Kidney glomerular epithelial cell (primary cell): ENCODE results near the gene GPR137B.
"Not testable (repeated sequence)": the region's sequence is repeated elsewhere in the genome, so short reads cannot be mapped to it uniquely, and the experiment has no call there.

Experiments used
- DNase-seq: peaks from one replicate; lab custom pipeline; 2025; lab: John Stamatoyannopoulos, UW

The GPR137B gene, protein sequence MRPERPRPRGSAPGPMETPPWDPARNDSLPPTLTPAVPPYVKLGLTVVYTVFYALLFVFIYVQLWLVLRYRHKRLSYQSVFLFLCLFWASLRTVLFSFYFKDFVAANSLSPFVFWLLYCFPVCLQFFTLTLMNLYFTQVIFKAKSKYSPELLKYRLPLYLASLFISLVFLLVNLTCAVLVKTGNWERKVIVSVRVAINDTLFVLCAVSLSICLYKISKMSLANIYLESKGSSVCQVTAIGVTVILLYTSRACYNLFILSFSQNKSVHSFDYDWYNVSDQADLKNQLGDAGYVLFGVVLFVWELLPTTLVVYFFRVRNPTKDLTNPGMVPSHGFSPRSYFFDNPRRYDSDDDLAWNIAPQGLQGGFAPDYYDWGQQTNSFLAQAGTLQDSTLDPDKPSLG

GRCh38 chr1:236142253-236143103 lies at the start of gene GPR137B:
Gene GPR137B (plus strand): TSS chr1:236142539. CDS start chr1:236142623, 84 bp downstream.
- DNase-seq: peak; percentile 27

- DNase-seq: no peak
Observed at GRCh38 chr1:236092899-236093298, 49.4 kb upstream of the GPR137B start.

GRCh38 chr1:236095705-236096520 lies 46.4 kb upstream of the GPR137B start:
- no peak for DNase-seq

GRCh38 chr1:236096660-236097482 lies 45.5 kb upstream of the GPR137B start:
- not testable (repeated sequence) for DNase-seq

- no peak for DNase-seq
Observed at GRCh38 chr1:236098267-236098666, 44.1 kb upstream of the GPR137B start.

DNA sequence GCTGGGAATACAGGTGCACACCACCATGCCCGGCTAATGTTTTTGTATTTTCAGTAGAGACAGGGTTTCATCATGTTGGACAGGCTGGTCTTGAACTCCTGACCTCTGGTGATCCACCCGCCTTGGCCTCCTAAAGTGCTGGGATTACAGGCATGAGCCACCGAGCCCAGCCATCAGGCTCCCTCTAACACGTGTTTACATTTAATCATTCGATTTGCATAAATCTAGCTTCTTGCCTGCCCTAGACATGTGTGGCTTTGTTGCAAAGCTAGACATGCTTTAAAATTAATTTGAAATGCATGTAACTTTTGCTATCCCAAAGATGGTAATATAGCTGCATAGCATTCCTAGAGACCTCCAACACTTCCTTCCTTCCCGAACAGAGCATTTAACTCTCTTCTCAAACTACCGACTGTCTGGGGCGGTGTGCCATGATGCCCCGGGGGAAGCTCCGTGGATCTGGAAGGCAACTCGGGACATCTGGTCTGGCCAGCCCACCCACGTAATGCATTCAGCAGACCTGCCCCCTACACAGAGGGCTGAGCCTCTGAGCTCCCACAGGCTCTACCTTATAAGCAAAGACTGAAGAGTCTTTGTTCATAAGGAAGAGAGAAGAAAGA lies 42.9 kb upstream of the GPR137B start:
- no peak for DNase-seq

DNA sequence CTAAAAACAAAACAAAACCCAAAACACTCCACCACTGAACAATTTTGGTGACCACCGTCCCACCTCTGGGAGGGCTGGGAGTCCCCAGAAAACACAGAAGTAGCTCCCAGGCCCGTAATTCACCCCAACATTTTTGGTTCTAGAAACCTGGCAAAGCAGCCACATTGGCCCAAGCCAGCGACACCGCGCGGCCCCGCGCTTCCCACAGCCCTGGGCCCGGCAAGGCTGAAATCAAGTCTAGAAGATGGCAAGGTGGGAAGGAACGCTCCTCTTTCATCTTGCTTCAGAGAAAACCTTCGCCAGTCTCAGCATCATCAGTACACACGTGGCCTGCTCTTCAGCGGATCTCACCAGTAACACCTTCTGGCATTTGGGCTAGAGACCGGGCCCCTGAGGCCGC lies 41.5 kb upstream of the GPR137B start:
- DNase-seq: no peak

DNA sequence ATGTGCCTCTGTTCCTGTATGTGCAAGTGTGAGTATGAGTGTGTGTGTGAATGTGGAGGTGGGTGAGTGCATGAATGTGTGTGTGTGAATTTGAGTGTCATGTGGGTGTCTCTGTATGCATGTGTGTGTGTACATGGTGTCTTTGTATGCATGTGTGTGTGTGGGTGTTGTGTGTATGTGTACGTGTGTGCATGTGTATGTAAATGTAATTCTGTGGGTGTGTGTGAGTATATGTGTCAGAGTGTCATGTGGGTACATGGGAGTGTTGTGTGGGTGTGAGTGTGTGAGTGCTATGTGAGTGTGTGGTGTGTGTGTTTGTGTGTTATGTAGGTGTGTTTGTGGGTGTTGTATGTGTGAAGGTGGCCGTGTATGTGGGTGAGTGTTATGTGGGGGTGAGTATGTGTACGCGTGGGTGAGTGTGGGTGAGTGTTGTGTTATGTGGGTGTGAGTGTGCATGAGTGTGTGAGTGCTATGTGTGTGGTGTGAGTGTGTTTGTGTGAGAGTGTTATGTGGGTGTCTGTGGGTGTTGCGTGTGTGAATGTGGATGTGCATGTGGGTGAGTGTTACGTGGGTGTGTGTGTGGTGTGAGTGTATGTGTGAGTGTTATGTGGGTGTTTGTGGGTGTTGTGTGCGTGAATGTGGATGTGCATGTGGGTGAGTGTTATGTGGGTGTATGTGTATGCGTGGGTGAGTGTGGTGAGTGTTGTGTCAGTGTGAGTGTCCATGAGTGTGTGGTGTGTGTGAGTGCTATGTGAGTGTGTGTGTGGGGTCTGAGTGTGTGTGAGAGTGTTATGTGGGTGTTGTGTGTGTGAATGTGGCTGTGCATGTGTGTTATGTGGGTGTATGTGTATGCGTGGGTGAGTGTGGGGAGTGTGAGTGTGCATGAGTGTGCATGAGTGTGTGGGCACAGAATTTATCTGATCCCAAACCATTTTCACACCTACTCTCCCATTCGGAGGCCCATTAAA lies 40.8 kb upstream of the GPR137B start:
- DNase-seq: no peak

- DNase-seq: no peak
Observed at GRCh38 chr1:236102611-236103010, 39.7 kb upstream of the GPR137B start.

DNA sequence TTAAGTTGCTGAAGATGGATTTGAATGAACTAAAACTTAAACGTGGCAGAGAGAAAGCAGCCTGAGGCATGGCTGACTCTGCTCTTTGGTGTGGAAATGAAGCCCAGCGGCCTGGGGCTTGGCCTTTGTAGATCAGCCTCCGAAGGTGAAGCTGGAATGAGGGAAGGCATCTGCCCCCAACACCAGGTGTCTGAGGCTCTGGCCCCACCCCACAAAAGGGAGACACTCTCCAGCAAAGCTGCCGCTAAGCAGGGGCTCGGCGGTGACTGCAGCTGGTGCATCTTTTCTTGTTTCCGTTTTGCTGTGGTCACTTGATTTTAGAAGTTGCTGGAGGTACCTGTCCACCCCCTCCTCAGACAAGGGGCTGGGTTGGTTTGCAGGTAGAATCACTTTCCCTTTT lies 39.3 kb upstream of the GPR137B start:
- no peak for DNase-seq

DNA sequence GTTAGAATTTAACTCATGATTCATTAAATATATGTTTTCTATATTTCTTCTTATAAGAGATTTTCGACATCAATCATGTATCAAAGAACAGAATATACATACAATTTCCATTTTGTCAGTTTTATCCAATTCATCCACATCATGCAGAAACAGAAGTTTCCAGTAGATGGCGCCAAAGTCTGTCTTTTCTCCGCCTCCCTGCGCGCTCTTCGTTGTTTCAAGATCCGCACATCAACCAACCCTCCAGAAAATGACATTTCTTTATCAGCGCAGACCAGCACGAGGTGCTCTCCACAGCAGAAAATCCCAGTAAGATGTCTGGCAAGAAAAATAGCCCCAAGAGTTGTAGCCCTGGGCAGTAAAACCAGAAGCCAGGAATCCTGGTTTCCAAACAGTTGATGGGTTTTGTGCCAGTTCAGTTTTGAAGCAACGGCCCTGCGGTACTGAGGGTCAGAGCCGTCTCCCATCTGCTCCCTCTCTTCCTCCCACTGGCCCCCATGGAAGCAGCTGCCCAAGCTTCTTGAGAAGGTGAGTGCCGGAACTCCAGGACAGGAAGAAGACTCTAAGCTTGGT lies 38.6 kb upstream of the GPR137B start:
- peak; percentile 48 for DNase-seq

DNA sequence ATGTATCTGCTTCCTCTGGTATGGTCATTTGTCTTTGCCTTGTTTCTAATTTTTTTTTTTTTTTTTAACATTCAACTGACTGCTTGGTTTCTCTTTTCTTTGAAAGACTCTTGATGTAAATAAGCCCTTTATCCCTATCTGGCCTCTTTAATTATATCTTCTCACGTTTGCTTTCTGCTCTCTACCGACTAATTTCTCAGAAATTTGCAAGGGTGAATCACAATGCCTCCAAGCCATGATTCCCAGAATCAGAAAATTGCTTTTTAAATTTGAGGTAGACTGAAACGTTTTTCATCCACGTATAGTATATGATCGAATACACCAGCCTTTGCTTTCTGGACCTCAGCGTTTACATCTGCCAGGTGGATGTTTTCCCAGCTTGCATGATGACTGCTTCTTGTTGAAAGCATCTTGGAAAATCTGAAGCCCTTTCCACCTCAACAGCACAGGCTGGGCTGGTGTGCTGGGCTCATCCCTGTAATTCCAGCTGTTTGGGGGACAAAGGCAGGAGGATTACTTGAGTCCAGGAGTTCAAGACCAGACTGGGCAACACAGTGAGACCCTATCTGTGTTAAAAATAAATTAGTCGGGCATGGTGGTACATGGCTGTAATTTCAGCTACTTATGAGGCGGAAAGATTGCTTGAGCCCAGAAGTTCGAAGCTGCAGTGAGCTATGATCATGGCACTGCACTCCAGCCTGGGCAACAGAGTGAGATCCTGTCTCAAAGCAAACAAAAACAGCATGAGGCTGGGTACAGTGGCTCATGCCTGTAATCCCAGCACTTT lies 35.0 kb upstream of the GPR137B start:
- no peak for DNase-seq

GRCh38 chr1:236108027-236108648 lies 34.2 kb upstream of the GPR137B start:
- DNase-seq: no peak

- DNase-seq: no peak
Observed at GRCh38 chr1:236110137-236110536, 32.2 kb upstream of the GPR137B start.

DNA sequence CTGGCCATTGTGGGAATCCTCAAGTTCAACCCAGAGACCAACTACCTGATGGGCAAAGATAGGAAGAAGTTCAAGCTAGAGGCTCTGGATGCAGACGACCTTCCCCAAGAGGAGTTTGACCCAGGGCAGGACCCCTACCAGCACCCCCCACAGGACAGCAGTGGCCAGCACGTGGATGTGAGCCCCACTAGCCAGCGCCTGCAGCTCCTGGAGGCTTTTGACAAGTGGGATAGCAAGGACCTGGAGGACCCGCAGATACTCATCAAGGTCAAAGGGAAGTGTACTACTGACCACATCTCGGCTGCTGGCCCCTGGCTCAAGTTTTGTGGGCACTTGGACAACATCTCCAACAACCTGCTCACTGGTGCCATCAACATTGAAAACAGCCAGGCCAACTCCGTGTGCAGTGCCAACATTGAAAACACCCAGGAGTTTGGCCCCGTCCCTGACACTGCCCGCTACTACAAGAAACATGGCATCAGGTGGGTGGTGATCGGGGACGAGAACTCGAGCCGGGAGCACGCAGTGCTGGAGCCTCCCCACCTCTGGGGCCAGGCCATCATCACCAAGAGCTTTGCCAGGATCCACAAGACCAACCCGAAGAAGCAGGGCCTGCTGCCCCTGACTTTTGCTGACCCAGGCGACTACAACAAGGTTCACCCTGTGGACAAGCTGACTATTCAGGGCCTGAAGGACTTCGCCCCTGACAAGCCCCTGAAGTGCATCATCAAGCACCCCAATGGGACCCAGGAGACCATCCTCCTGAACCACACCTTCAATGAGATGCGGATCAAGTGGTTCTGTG lies 30.6 kb upstream of the GPR137B start:
- DNase-seq: no peak

DNA sequence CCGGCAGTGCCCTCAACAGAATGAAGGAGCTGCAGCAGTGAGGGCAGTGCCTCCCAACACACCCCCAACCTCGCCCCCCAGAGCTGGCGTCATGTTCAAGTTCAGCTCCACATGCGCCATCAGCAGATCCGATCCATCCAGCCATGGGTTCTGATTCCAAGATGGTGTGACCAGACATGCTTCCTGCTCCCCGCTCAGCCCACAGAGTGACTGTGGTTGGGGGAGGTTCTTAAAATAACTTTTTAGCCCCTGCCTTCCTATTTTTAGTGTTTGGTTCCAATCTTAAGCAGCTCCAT lies 30.1 kb upstream of the GPR137B start:
- no peak for DNase-seq

- no peak for DNase-seq
Observed at GRCh38 chr1:236113324-236114032, 28.9 kb upstream of the GPR137B start.
